Neural progenitor cell (in vitro differentiated cells): Measurements from ENCODE around the gene NOP53. TPM values are rescaled to one million over a fixed set of nuclear protein-coding genes. Genes with fewer than 3 reads are reported as not detected.
"Not testable (repeated sequence)": the region's sequence is repeated elsewhere in the genome, so short reads cannot be mapped to it uniquely, and the experiment has no call there.

Experiments used
- DNase-seq: peaks from one replicate; pipeline ENCODE4 v3.0.0-alpha.2; 2016; ENCODE audit warnings: low spot score
- H2AFZ ChIP-seq: fragments of 200-600 bp; sonication (generic); replicated peaks from 2 replicates; pipeline ENCODE4 v1.6.1; 2016; ENCODE audit warnings: antibody characterized with exemption
- H3F3A ChIP-seq: fragments of 200-600 bp; sonication (generic); 2 replicates; pipeline ENCODE4 v1.6.1; 2016; ENCODE audit warnings: antibody characterized with exemption, low read depth
- H3K27ac ChIP-seq: fragments of 200-600 bp; sonication (generic); 2 replicates; pipeline ENCODE4 v1.5.1; 2016; ENCODE audit warnings: mild to moderate bottlenecking
- H3K27me3 ChIP-seq: fragments of 200-600 bp; sonication (generic); 2 replicates; pipeline ENCODE4 v1.6.1; 2016; ENCODE audit warnings: mild to moderate bottlenecking, moderate library complexity
- H3K36me3 ChIP-seq: fragments of 200-600 bp; sonication (generic); 2 replicates; pipeline ENCODE4 v1.5.1; 2016
- H3K4me1 ChIP-seq: fragments of 200-600 bp; sonication (generic); 2 replicates; pipeline ENCODE4 v1.6.1; 2016; ENCODE audit warnings: mixed run types
- H3K4me2 ChIP-seq: fragments of 200-600 bp; sonication (generic); 2 replicates; pipeline ENCODE4 v1.6.1; 2016
- H3K4me3 ChIP-seq: fragments of 200-600 bp; sonication (generic); 2 replicates; pipeline ENCODE4 v1.5.1; 2016
- H3K79me2 ChIP-seq: fragments of 200-600 bp; sonication (generic); 2 replicates; pipeline ENCODE4 v1.6.1; 2016; ENCODE audit warnings: low read depth
- H3K9ac ChIP-seq: fragments of 200-600 bp; sonication (generic); 2 replicates; pipeline ENCODE4 v1.6.1; 2016
- H3K9me3 ChIP-seq: fragments of 200-600 bp; sonication (generic); 2 replicates; pipeline ENCODE4 v1.5.1; 2016; ENCODE audit warnings: low read depth
- H4K20me1 ChIP-seq: fragments of 200-600 bp; sonication (generic); 2 replicates; pipeline ENCODE4 v1.6.1; 2016; ENCODE audit warnings: low read depth
- H3K27ac Mint-ChIP-seq: 3 replicates; pipeline ENCODE4 v1.8.0; 2021; ENCODE audit warnings: mixed read lengths
- H3K27me3 Mint-ChIP-seq: 2 replicates; pipeline ENCODE4 v1.8.0; 2022; ENCODE audit warnings: low read depth, mild to moderate bottlenecking, inconsistent platforms, moderate library complexity, mixed read lengths; ENCODE audit not compliant: insufficient read depth
- H3K36me3 Mint-ChIP-seq: 3 replicates; pipeline ENCODE4 v1.8.0; 2021; ENCODE audit warnings: mixed read lengths
- H3K4me1 Mint-ChIP-seq: 3 replicates; pipeline ENCODE4 v1.8.0; 2021; ENCODE audit warnings: mixed read lengths
- H3K4me3 Mint-ChIP-seq: 3 replicates; pipeline ENCODE4 v1.8.0; 2021; ENCODE audit warnings: mild to moderate bottlenecking, moderate library complexity, mixed read lengths
- H3K9me3 Mint-ChIP-seq: 3 replicates; pipeline ENCODE4 v1.8.0; 2020; ENCODE audit warnings: mixed read lengths
- EZH2 ChIP-seq: fragments of 200-600 bp; sonication (generic); IDR thresholded peaks from 2 replicates; pipeline ENCODE4 v1.6.1; 2017; ENCODE audit warnings: antibody characterized with exemption, mild to moderate bottlenecking, moderate library complexity
- EZH2phosphoT487 ChIP-seq: fragments of 200-600 bp; sonication (generic); IDR thresholded peaks from 2 replicates; pipeline ENCODE4 v1.6.1; 2017; ENCODE audit warnings: antibody characterized with exemption
- total RNA-seq: library from RNA; depleted of rRNA; stranded (reverse); fragments of >200 nt; gene quantifications from 2 replicates; pipeline ENCODE4 v1.2.3, GENCODE V29; 2015; ENCODE audit warnings: low replicate concordance
- TF ChIP-seq, protein P1 (sequence below): fragments of 200-600 bp; sonication (generic); IDR thresholded peaks from 2 replicates; pipeline ENCODE4 v1.5.1; 2017; ENCODE audit warnings: antibody characterized with exemption, mild to moderate bottlenecking

Gene NOP53
- total RNA-seq, 1 donor from 2014 or later: 101 TPM

DNA sequence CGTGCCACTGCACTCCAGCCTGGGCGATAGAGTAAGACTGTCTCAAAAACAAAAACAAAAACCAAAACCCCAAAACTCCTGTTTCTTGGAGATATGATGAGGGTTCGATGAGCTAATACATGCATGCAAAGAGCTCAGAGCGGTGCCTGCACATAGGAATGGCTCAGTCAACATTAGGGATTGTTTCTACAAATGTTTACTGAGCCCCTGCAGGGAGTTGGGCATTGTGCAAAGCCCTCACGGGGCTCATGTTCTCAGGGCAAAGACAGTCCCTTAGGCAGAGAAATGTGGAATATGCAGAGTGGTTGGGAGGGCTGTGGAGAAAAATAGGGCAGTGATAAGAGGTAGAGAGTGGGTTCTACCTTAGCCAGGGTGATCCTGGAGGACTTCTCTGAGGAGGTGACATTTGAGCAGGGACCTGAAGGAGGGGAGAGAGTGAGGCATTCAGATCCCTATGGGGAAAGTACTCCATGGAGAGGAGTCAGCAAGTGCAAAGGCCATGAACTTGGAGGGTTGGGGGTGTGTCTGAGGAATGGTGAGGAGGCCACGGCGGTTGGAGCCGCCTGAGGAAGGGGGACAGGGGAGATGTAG, 33.6 kb upstream of the NOP53 start:
- peaks cover 21% of the 10 kb centered on the region for H3K9me3 Mint-ChIP-seq

GRCh38 chr19:47713046-47714021, 32.0 kb upstream of the NOP53 start, which contains the start of gene EHD2:
Gene EHD2, plus strand, starts transcription at chr19:47713422. Its CDS starts 3,191 bp downstream, at chr19:47716613.
- no peaks in the 10 kb centered on the region for H3K36me3 Mint-ChIP-seq
- no peaks in the 10 kb centered on the region for H3K79me2 ChIP-seq
- peak within 1 kb of the TSS; percentile 73 for H3K4me3 Mint-ChIP-seq
- peak within 1 kb of the TSS; percentile 40 for H2AFZ ChIP-seq
- peaks cover 2% of the 10 kb centered on the region for H3K4me1 Mint-ChIP-seq
- DNase-seq: peak; percentile 70
- H3K4me2 ChIP-seq: peak within 1 kb of the TSS; percentile 28
- H3K9ac ChIP-seq: no peak within 1 kb of the TSS
- no peaks in the 10 kb centered on the region for H3K36me3 ChIP-seq
- no peaks in the 10 kb centered on the region for H3K4me1 ChIP-seq
- H3K4me3 ChIP-seq: peak within 1 kb of the TSS; percentile 52
- H3K9me3 ChIP-seq: no peaks in the 10 kb centered on the region
- H3K27ac ChIP-seq: no peak within 1 kb of the TSS
- peaks cover 31% of the 10 kb centered on the region for H3K27me3 Mint-ChIP-seq
- no peak for TF ChIP-seq EZH2phosphoT487
- TF ChIP-seq, protein P1, sequence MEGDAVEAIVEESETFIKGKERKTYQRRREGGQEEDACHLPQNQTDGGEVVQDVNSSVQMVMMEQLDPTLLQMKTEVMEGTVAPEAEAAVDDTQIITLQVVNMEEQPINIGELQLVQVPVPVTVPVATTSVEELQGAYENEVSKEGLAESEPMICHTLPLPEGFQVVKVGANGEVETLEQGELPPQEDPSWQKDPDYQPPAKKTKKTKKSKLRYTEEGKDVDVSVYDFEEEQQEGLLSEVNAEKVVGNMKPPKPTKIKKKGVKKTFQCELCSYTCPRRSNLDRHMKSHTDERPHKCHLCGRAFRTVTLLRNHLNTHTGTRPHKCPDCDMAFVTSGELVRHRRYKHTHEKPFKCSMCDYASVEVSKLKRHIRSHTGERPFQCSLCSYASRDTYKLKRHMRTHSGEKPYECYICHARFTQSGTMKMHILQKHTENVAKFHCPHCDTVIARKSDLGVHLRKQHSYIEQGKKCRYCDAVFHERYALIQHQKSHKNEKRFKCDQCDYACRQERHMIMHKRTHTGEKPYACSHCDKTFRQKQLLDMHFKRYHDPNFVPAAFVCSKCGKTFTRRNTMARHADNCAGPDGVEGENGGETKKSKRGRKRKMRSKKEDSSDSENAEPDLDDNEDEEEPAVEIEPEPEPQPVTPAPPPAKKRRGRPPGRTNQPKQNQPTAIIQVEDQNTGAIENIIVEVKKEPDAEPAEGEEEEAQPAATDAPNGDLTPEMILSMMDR: peak; percentile 86
- no peaks in the 10 kb centered on the region for H4K20me1 ChIP-seq
- peaks cover 6% of the 10 kb centered on the region for H3K27me3 ChIP-seq
- H3F3A ChIP-seq: peaks cover 5% of the 10 kb centered on the region
- H3K9me3 Mint-ChIP-seq: peaks cover 21% of the 10 kb centered on the region
- H3K27ac Mint-ChIP-seq: no peak within 1 kb of the TSS

More for the DNA sequence above, 33.6 kb upstream of the NOP53 start:
- no peak overlapping the region for H3K9ac ChIP-seq
- H3K79me2 ChIP-seq: no peaks in the 10 kb centered on the region
- no peak for TF ChIP-seq EZH2
- TF ChIP-seq, protein P1: no peak
- TF ChIP-seq EZH2phosphoT487: no peak
- H2AFZ ChIP-seq: no peak overlapping the region
- H3K4me3 Mint-ChIP-seq: peak overlapping the region; percentile 69
- H3K27me3 Mint-ChIP-seq: peaks cover 29% of the 10 kb centered on the region
- no peaks in the 10 kb centered on the region for H3K36me3 ChIP-seq
- no peak overlapping the region for H3K4me2 ChIP-seq
- no peak overlapping the region for H3K27ac ChIP-seq
- no peaks in the 10 kb centered on the region for H3K9me3 ChIP-seq
- H3K4me3 ChIP-seq: no peak overlapping the region
- no peaks in the 10 kb centered on the region for H4K20me1 ChIP-seq
- no peak overlapping the region for H3K27ac Mint-ChIP-seq
- no peaks in the 10 kb centered on the region for H3K4me1 ChIP-seq
- peaks cover 5% of the 10 kb centered on the region for H3F3A ChIP-seq
- no peaks in the 10 kb centered on the region for H3K4me1 Mint-ChIP-seq
- H3K27me3 ChIP-seq: peaks cover 6% of the 10 kb centered on the region
- no peaks in the 10 kb centered on the region for H3K36me3 Mint-ChIP-seq
- no peak for DNase-seq

GRCh38 chr19:47714339-47714738, 31.0 kb upstream of the NOP53 start:
- peaks cover 6% of the 10 kb centered on the region for H3K4me1 Mint-ChIP-seq
- H3K36me3 Mint-ChIP-seq: no peaks in the 10 kb centered on the region
- H3K79me2 ChIP-seq: no peaks in the 10 kb centered on the region
- no peaks in the 10 kb centered on the region for H3K9me3 ChIP-seq
- H3K4me1 ChIP-seq: peaks cover 4% of the 10 kb centered on the region
- H3K9ac ChIP-seq: no peak overlapping the region
- peaks cover 21% of the 10 kb centered on the region for H3K9me3 Mint-ChIP-seq
- peak overlapping the region; percentile 67 for H3K4me3 Mint-ChIP-seq
- H4K20me1 ChIP-seq: no peaks in the 10 kb centered on the region
- H3K36me3 ChIP-seq: no peaks in the 10 kb centered on the region
- no peak overlapping the region for H3K4me3 ChIP-seq
- H3K27ac ChIP-seq: no peak overlapping the region
- TF ChIP-seq, protein P1: no peak
- TF ChIP-seq EZH2 (no peak), EZH2phosphoT487 (no peak)
- H3F3A ChIP-seq: peaks cover 5% of the 10 kb centered on the region
- H2AFZ ChIP-seq: no peak overlapping the region
- no peak overlapping the region for H3K4me2 ChIP-seq
- no peak for DNase-seq
- H3K27me3 ChIP-seq: peaks cover 6% of the 10 kb centered on the region
- H3K27me3 Mint-ChIP-seq: peaks cover 29% of the 10 kb centered on the region
- no peak overlapping the region for H3K27ac Mint-ChIP-seq

DNA sequence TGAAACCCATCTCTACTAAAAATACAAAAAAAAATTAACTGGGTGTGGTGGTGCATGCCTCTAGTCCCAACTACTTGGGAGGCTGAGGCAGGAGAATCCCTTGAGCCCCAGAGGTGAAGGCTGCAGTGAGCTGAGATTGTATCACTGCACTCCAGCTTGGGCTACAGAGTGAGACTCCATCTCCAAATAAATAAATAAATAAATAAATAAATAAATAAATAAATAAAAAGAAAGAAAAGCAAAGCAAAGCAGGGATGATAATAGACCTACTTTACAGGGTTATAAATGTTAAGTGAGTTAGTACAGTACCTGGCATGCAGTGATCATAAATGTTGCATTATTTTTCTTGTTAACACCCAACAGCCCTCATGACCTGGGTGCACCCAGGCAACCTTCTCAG, 30.5 kb upstream of the NOP53 start:
- H3K27me3 Mint-ChIP-seq: peaks cover 29% of the 10 kb centered on the region
- H3K4me1 ChIP-seq, H3K27me3 ChIP-seq, H3K36me3 ChIP-seq, H3K36me3 Mint-ChIP-seq, H3K4me1 Mint-ChIP-seq, H4K20me1 ChIP-seq, DNase-seq, H3K27ac ChIP-seq, H3K4me3 Mint-ChIP-seq, H3K79me2 ChIP-seq, H3K4me3 ChIP-seq, H3F3A ChIP-seq, H2AFZ ChIP-seq, H3K27ac Mint-ChIP-seq, H3K9ac ChIP-seq, H3K4me2 ChIP-seq, H3K9me3 ChIP-seq: not testable (repeated sequence)
- peaks cover 21% of the 10 kb centered on the region for H3K9me3 Mint-ChIP-seq
